ENCODE data around the gene AGPAT3. TPM values are rescaled to one million over a fixed set of nuclear protein-coding genes. Genes with fewer than 3 reads are reported as not detected.

Gene AGPAT3
- total and polyA plus RNA-seq, 9 donors = 11.6 to 42.1 (median 31.9) TPM

DNA sequence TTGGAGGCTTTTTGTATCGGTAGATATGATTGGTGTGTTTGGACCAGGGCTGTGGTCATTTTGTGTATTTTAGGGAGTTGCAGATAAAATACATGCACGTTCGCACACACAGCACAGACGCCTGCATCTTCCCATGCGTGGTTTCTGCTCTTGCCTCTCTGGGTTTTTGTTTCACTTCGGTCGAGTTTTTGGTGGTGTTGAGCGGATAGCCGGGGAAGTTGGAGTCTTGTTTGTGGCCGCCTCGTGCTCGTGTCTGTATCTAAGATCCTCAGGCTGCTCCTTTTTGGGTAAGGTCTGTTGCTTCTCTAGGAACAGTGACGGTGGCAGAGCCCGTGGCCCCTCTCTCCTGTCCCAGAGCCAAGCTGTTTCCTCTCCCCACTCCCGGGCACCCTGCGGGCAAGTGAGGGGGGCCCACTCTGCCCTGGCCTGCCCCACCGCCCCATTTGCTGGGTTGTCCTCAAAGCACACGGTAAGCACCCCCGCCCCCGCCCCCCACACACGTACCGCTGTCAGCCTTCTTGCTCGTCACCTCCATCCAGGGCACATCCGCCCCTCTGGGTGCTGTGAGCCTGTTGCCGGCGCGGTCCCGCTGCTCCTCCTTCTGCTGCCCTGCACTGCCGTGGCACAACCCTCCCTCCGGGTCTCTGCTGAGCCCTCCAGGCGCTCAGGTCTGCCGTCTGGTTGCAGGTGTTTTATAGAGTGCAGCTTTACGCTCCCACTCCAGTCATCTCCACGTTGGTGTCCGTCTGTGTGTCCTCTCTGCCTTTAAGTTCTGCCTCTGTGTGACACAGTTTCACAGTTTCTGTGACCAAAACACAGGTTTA lies 51.9 kb downstream of the AGPAT3 start:
- no peak overlapping the region for H3K27ac ChIP-seq
- DNase-seq = peak in 2 of 5 donors; percentile 27 to 37
- H3K4me3 ChIP-seq = no peak overlapping the region
- TF ChIP-seq POLR2A (IDR thresholded peaks at IDR 0.05) = no peak
- no peak for TF ChIP-seq CTCF (IDR thresholded peaks at IDR 0.05)
- TF ChIP-seq EP300 (IDR thresholded peaks at IDR 0.05) = no peak
- peaks cover 1% of the 10 kb centered on the region for H3K4me1 ChIP-seq (ENCODE audit: insufficient read depth)
- WGBS, 3 donors = 45 to 67% (median 58%) methylated on average over 32 to 35 of the region's 35 CpGs
- no peaks in the 10 kb centered on the region for H3K9me3 ChIP-seq
- no peaks in the 10 kb centered on the region for H3K27me3 ChIP-seq
- H3K36me3 ChIP-seq = no peaks in the 10 kb centered on the region
- intact Hi-C loops (cut with DNase I) = no loop called here

DNA sequence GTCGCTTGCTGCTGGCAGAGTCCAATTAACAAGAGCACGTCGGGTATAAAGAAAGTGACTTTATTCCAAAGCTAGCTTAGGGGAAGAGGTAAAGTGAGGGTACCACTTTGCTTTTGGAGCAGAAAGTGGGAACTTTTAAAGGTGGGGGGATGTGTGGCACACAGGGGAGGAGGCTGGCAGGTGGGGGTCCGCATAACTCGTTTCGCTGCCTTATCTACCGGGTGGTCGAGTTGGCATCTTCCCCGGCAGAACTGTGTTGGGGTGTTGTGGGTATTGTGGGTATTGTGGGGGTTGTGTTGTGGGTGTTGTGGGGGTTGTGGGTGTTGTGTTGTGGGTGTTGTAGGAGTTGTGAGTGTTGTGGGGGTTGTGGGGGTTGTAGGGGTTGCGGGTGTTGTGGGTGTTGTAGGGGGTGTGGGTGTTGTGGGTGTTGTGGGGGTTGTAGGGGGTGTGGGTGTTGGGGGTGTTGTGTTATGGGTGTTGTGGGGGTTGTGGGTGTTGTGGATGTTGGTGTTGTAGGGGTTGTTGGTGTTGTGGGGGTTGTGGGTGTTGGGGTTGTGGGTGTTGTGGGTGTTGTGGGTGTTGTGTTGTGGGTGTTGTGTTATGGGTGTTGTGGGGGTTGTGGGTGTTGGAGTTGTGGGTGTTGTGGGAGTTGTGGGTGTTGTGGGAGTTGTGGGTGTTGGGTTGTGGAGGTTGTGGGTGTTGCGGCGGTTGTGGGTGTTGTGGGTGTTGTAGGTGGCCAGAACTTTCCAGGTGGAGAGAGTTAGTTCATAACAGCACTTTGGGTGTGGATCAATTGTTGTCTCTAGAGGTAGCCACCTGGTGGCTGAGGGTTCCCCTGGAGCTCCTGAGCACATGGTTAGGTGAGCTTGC lies 52.7 kb downstream of the AGPAT3 start:
- Histone ChIP-seq H3K9me3 (no peaks in the 10 kb centered on the region), H3K4me1 (ENCODE audit: insufficient read depth) (peaks cover 7% of the 10 kb centered on the region), H3K4me3 (no peak overlapping the region), H3K36me3 (no peaks in the 10 kb centered on the region), H3K27ac (no peak overlapping the region), H3K27me3 (no peaks in the 10 kb centered on the region)
- peak in 2 of 5 donors; percentile 10 to 13 for DNase-seq
- 73 to 88% (median 82%) methylated on average over 12 of the region's 12 CpGs for WGBS, 3 donors
- TF ChIP-seq CTCF (IDR thresholded peaks at IDR 0.05) = no peak
- intact Hi-C loops (cut with DNase I) = no loop called here

- Histone ChIP-seq H3K27ac (no peak overlapping the region), H3K4me3 (no peak overlapping the region), H3K9me3 (no peaks in the 10 kb centered on the region), H3K27me3 (no peaks in the 10 kb centered on the region), H3K36me3 (no peaks in the 10 kb centered on the region), H3K4me1 (ENCODE audit: insufficient read depth) (peaks cover 9% of the 10 kb centered on the region)
- TF ChIP-seq CTCF (IDR thresholded peaks at IDR 0.05) (no peak), POLR2A (IDR thresholded peaks at IDR 0.05) (no peak), EP300 (IDR thresholded peaks at IDR 0.05) (no peak)
- intact Hi-C loops (cut with DNase I) = no loop called here
- DNase-seq = peak in 2 of 5 donors; percentile 12 to 28
- 86 to 93% (median 92%) methylated on average over 9 of the region's 9 CpGs for WGBS, 3 donors
Observed at GRCh38 chr21:43918385-43918947, 53.4 kb downstream of the AGPAT3 start.

DNA sequence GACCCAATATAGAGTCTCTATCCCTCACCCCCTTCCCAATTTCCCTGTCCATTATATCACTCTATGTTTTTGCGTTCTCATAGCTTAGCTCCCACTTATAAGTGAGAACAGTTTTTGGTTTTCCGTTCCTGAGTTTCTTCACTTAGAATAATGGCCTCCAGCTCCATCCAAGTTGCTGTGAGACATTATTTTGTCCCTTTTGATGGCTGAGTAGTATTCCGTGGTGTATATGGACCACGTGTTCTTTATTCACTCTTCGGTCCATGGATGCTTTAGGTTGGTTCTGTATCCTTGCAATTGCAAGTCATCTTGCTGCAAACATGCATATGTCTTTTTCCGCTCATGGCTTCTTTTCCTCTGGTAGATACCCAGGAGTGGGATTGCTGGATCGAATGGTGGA lies 54.3 kb downstream of the AGPAT3 start:
- no peak for DNase-seq
- Histone ChIP-seq H3K27me3 (no peaks in the 10 kb centered on the region), H3K27ac (no peak overlapping the region), H3K36me3 (no peaks in the 10 kb centered on the region), H3K4me3 (no peak overlapping the region), H3K9me3 (no peaks in the 10 kb centered on the region), H3K4me1 (ENCODE audit: insufficient read depth) (peaks cover 9% of the 10 kb centered on the region)
- intact Hi-C loops (cut with DNase I) = no loop called here
- no peak for TF ChIP-seq EP300 (IDR thresholded peaks at IDR 0.05)
- no peak for TF ChIP-seq POLR2A (IDR thresholded peaks at IDR 0.05)
- TF ChIP-seq CTCF (IDR thresholded peaks at IDR 0.05) = no peak
- WGBS, 3 donors = 96 to 97% (median 97%) methylated on average over 7 of the region's 7 CpGs

Measured in ovary (tissue), 9 donors.